Embryonic facial prominence (tissue), 1 donor: ENCODE results near the gene FAM236B.
"Not testable (repeated sequence)": the region's sequence is repeated elsewhere in the genome, so short reads cannot be mapped to it uniquely, and the experiment has no call there.

Experiments used
- DNase-seq: peaks from one replicate; pipeline ENCODE4 v3.0.0-alpha.2; 2016; ENCODE audit errors: extremely low spot score

FAM236B gene

DNA sequence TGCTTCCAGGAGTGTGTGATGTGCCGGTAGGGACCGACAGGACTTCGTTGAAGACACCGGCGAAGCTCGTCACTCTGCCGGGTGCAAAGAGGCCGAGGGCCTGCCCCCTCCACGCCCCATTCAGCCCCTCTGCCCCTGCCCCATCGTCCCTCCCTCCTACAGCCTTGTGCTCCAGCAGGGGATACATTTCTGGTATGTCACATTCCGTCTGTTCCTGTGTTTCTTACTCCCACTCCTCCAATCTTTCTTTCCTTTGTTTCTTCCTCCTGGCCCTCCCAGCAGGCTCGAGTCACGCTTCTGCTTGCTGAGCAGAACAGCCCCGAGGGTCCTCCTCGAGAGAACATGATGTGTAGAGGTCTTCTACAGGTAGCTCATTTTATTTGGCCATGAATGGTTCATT lies at the start of gene FAM236B:
Gene FAM236B, minus strand, starts transcription at position 101 of the 400 bp plus-strand sequence. Its CDS starts 100 bp downstream, at position 1.
- not testable (repeated sequence) for DNase-seq

DNA sequence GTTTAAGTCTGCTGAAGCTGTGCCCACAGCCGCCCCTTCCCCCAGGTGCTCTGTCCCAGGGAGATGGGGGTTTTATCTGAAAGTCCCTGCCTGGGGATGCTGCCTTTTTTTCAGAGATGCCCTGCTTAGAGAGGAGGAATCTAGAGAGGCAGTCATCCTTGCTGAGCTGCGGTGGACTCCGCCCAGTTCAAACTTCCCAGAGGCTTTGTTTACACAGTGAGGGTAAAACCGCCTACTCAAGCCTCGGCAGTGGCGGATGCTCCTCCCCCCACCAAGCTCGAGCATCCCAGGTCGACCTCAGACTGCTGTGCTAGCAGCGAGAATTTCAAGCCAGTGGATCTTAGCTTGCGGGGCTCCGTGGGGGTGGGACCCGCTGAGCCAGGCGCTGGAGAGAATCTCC lies 48.2 kb upstream of the FAM236B start:
- not testable (repeated sequence) for DNase-seq

DNA sequence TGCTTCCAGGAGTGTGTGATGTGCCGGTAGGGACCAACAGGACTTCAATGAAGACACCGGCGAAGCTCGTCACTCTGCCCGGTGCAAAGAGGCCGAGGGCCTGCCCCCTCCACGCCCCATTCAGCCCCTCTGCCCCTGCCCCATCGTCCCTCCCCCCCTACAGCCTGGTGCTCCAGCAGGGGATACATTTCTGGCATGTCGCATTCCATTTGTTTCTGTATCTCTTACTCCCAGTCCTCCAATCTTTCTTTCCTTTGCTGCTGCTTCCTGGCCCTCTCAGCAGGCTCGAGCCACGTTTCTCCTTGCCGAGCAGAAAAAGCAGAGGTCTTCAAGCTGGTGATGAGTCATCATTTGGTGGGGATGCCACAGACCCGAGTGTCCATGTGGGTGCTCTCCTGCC lies 25.6 kb upstream of the FAM236B start, which contains the start of gene FAM236D:
Gene FAM236D, minus strand, starts transcription at position 101 of the 400 bp plus-strand sequence. Its CDS starts 100 bp downstream, at position 1.
- not testable (repeated sequence) for DNase-seq

DNA sequence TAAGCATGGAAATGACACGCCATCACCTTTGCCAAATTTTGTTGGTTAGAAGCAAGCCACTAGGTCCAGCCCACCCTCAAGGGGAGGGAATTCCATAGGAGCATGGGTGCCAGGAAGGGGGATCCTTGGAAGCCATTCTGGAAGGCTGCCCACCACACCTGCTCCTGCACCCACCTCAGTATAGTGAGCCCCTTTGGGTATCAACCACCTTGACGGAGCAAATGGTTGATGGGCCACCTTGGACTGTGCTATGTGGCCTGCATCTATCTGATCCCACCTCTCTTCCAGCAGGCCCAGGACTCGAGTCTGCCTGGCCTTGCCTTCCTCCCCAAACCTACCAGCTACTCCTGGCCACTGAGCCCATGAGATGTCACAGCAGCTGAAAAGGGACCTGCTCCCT lies 7.9 kb upstream of the FAM236B start:
- not testable (repeated sequence) for DNase-seq

DNA sequence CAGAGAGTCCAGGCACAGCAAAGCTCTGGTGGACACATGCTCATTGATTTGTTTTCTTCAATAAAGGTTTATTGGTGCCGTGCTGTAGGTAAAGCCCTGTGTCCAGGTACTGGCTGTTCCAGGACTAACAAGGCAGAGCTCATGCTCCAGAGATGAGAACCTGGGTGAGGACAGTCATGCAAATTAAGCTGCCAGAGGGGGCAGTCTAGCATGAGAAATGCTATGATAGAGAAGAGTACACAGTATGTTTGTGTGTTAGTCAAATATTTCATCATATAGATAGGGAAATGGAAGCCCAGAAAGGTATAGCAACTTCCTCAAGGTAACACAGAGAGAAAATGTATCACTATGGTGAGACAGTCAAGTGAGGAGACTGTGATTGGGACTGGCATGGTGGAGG lies 5.7 kb upstream of the FAM236B start:
- DNase-seq: not testable (repeated sequence)

DNA sequence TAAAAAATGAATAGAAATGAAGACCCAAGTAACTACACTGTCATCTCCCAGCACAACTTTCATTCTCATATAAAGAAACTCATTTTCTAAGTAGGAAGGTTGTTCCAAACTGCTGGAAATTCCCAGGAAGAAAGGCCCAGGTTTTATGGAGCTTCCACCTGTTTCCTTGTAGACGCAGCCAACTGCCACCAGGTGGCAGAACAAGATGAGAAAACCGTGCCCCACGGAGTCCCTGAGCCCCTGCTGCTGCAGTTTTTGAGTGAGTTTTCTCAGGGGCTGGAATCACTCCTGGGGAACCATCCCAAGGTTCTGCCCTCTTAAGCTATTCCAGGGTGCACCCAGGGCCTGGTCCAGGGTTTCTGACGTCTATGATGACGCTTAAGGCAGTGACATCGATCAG lies 1.5 kb upstream of the FAM236B start:
- DNase-seq: not testable (repeated sequence)

DNA sequence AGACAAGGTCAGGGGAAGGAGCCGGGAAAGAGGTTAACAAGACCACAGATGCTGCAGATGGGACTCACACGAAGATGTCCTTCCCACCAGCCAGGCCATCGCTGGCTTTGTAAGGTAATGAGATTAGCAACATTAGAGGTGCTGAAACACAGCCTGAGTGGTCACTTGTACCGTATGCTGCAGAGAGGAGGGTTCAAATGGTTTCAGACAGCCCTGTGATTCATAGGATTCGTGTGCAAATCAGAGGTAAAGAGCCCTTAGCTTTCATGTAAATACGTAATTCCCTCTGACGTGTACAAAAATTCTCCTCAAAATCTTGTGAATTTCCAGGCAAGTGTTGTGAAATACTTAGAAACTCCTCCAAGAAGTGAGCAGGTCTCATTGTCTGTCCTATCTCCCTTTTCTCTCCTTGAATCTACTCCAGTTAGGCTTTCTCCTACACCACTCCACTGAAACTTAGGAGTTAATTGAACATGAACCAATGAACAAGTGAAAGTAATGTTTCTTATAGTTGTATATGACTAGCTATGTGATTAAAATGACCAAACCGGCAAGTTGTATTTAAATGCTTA lies 991 bp upstream of the FAM236B start:
- not testable (repeated sequence) for DNase-seq

DNA sequence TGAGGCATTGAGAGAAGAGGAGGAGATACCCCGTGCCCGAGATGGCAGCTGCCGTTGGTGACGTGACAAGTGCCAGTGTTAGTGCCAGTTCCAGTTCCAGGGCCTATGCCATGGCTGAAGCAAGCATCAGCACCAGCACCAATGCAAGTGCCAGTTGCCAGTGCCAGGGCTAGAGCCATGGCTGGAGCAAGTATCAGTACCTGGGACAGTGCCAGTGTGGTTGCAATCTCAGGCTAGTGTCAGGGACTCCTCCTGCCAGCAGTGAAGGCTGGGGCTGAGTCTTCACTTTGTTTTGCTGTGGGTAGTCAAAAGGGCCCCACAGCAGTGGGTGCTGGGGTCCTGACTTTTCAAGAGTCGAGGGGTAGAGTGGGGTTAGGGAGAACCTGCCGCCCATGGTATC lies 4.3 kb downstream of the FAM236B start:
- DNase-seq: not testable (repeated sequence)

DNA sequence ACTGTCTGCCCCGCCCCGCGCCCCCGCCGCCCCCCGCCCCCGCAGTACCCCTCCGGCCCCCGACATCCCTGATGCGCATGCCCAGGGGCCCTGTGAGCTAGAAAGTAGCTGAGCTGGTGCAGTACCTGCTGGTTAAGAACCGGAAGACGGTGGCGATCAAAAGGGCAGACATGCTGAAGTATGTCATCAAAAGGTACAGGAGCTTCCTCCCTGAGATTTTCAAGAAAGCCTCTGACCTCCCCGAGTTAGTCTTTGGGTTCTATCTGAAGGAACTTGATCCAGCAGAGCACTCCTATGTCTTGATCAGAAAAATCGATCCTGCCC lies 5.0 kb downstream of the FAM236B start:
- not testable (repeated sequence) for DNase-seq

DNA sequence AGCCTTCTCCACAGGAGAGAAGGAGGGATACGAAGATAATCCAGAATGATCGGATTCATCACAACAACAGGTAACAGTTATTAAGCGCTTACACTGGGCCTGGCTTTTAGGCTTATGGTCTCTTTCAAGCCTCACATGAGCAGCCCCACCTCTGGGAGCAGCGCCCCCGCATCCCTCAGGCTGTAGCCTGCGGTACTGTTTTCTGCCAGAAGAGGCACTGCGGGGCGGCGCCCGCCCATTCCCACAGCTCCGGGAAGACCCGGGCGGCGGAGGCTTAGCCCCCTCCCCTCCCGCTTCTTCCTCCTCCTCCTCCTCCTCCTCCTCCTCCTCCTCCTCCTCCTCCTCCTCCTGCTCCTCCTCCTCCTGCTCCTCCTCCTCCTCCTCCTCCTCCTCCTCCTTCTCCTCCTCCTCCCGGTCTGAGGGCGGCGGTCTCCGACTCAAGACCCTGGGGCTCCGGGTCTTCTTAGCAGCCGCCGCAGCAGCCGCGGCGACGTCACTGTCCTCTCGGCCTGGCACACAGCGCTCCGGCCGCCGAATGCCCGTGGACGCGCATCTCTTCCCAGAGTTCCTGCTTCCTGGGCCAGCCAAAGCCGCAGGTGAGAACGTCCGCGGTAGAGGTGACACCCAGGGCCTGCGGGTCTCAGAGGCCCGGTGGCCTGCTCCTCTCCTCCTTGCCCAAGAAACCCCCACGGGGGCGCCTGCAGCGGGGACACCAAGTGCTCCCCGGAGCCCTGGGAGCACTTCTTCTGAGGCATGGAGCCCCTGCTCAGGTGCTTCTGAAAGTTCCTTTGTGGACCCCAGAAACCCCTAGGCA lies 5.6 kb downstream of the FAM236B start, which contains the start of gene DMRTC1B:
Gene DMRTC1B, plus strand, starts transcription at position 238 of the 814 bp plus-strand sequence. CDS start 68,246 bp downstream, outside the sequence.
- not testable (repeated sequence) for DNase-seq

DNA sequence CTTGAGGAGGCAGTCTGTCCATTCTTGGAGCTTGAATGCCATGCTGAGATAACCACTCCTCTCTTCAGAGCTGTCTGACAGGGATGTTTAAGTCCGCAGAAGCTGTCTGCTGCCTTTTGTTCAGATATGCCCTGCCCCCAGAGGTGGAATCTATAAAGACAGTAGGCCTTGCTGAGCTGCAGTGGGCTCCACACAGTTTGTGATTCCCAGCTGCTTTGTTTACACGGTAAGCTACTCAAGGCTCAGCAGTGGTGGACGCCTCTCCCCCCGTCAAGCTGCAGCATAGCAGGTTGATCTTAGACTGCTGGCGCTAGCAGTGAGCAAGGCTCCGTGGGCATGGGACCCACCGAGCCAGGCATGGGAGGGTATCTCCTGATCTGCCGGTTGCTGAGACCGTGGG lies 22.0 kb downstream of the FAM236B start:
- DNase-seq: not testable (repeated sequence)

DNA sequence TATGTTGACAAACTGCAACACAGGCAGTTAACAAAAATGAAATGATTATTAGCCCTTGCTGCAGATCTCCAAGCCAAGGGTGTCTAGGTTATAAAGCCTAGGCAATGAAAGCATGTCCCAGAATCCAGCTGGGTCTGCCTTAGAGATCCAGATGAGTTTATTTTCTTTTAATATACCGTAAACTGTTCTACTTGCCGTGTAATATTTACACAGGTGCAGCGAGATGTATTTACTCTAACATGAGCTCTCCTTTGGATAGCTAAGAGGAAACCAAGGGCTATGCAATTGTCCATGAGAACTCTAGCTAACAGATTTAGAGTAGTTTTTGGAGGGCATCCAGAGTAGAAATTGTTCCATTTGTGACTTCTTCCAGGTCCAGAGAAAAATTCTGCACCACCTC lies 33.9 kb downstream of the FAM236B start:
- not testable (repeated sequence) for DNase-seq

DNA sequence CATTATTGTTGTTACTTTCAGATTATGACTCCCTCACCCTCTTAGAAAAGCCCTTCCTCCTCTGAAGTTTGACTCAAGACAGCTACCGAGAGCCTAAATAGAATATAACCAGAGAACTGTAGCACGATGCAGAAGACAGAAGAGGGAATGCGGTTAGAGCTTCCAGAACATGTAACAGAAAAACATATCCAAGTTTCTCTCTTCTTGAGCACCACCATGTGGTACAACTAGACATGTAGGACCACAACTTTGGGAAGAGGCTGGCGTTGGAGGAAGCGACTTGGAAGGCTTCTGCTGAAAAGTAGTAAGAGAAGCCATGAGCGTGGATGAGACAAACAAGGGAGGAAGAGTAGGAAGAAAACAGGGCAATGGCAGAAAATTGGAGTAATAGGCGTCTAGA lies 36.9 kb downstream of the FAM236B start:
- not testable (repeated sequence) for DNase-seq

DNA sequence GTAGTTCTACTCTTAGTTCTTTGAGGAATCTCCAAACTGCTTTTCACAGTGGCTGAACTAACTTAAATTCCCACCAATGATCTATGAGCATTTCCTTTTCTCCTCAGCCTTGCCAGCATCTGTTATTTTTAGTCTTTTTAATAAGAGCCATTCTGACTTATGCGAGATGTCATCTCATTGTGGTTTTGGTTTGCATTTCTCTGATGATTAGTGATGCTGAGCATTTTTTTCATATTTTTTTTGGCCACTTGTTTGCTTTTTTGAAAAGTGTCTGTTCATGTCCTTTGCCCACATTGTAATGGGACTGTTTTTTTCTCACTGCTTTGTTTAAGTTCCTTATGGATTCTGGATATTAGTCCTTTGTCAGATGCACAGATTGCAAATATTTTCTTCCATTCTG lies 46.9 kb downstream of the FAM236B start:
- DNase-seq: no peak

DNA sequence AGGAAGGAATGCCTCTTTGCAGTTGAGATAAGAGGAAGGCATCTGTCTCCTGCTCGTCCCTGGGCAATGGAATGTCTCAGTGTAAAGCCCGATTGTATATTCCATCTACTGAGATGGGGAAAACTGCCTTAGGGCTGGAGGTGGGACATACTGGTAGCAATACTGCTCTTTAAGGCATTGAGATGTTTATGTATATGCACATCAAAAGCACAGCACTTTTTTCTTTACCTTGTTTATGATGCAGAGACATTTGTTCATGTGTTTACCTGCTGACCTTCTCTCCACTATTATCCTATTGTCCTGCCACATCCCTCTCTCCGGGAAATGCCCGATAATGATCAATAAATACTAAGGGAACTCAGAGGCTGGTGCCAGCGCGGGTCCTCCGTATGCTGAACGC lies 48.8 kb downstream of the FAM236B start:
- not testable (repeated sequence) for DNase-seq
